ENCODE data around the gene RETSAT.
"Not testable (repeated sequence)": the region's sequence is repeated elsewhere in the genome, so short reads cannot be mapped to it uniquely, and the experiment has no call there.

RETSAT gene

DNA sequence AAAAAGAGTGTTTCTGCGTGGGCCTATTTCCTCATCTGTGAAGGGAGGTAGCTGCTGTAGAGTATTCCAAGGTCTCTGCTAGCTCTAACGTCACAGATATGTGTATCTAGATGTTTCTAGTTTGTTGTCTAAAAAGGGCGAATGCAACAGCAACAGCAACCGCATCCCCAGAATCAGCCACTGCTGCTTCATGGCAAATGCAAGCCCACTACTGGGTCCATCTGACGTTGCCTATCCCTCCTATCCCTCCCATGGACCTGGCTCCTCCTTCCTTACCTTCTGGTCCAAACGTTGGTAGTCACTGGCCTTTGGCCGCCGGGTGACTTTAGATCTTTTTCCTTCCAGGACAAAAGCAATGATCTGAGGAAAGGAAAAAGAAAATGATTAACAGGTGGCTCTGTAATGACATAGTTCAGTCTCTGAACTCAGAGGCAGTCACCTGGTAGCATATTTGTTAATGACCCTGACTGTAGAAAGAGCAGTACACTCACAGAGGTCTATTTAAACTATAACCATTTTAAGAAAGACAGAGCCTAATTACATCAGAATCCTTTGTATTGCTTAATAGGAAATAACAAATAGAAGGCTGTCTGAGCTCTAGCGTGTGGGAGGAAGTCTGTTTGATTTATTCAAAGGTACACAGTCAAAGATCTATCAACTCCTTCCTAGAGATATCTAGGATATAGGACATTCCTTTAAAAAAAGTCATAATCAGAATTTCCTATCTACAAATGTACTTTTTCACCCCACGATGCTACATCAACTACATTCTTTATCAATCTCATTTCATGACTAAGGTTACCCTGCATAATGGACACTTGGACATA, 29.5 kb downstream of the RETSAT start:
- no peak for DNase-seq (ENCODE audit: extremely low read depth, low read depth)
- TF ChIP-seq, protein P1, sequence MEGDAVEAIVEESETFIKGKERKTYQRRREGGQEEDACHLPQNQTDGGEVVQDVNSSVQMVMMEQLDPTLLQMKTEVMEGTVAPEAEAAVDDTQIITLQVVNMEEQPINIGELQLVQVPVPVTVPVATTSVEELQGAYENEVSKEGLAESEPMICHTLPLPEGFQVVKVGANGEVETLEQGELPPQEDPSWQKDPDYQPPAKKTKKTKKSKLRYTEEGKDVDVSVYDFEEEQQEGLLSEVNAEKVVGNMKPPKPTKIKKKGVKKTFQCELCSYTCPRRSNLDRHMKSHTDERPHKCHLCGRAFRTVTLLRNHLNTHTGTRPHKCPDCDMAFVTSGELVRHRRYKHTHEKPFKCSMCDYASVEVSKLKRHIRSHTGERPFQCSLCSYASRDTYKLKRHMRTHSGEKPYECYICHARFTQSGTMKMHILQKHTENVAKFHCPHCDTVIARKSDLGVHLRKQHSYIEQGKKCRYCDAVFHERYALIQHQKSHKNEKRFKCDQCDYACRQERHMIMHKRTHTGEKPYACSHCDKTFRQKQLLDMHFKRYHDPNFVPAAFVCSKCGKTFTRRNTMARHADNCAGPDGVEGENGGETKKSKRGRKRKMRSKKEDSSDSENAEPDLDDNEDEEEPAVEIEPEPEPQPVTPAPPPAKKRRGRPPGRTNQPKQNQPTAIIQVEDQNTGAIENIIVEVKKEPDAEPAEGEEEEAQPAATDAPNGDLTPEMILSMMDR (IDR thresholded peaks at IDR 0.05; ENCODE audit: low read depth, low read length): no peak

DNA sequence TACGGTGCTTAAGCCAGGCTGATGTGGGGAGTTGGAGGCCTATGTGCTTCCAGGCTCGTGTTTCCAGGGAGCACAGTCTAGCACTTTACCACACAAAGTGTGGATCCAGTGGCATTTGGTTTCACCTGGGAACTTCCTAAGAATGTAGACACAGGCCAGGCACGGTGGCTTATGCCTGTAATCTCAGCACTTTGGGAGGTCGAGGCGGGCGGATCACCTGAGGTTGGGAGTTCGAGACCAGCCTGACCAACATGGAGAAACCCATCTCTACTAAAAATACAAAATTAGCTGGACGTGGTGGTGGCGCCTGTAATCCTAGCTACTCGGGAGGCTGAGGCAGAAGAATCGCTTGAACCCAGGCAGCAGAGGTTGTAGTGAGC, 30.4 kb downstream of the RETSAT start:
- DNase-seq (ENCODE audit: extremely low read depth, low read depth): not testable (repeated sequence)

DNA sequence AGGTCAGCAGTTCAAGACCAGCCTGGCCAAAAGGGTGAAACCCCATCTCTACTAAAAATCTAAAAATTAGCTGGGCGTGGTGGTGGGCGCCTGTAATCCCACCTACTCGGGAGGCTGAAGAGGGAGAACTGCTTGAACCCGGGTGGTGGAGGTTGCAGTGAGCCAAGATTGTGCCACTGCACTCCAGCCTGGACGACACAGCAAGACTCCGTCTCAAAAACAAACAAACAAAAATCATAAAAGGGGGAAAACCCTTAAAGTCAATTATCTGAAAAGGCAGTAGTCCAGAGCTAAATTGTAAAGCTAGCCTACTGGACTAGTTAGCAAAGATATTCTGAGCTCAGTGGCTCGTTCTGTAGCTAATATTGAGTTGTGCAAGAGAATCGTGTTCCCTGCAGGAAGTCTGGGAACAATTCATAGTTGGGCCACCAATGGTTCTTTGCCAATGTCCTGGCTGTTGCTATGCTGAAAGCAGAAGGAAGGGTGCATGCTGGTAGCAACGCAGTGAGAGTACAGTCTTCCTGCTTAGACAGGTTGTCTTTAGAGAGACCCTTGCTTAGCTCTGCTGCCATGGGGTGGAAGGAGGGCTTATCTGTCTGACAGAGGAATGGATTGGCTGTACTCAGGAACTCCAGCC, 30.9 kb downstream of the RETSAT start:
- DNase-seq (ENCODE audit: extremely low read depth, low read depth): no peak
- TF ChIP-seq, protein P1 (IDR thresholded peaks at IDR 0.05; ENCODE audit: low read depth, low read length): no peak

DNA sequence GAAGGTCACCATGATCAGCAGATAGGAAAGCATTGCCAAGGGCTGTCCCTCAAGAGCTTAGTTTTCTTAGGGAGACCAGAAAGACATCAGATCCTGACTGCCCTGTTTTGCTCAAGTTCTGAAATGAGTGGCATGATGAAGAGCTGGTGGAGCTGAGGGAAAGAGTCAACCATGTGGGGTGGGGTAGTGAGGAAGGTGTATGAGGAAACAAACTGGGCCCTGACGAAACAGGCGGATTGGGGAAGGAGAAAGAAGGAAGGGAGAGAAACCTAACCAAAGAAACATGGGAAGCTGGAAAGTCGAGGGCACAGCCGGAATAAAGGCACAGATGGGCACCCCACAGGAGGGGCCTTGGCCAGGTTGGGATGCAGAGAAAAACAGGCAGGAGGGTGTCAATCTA, 34.5 kb downstream of the RETSAT start:
- DNase-seq (ENCODE audit: extremely low read depth, low read depth): no peak
- TF ChIP-seq, protein P1 (IDR thresholded peaks at IDR 0.05; ENCODE audit: low read depth, low read length): no peak

DNA sequence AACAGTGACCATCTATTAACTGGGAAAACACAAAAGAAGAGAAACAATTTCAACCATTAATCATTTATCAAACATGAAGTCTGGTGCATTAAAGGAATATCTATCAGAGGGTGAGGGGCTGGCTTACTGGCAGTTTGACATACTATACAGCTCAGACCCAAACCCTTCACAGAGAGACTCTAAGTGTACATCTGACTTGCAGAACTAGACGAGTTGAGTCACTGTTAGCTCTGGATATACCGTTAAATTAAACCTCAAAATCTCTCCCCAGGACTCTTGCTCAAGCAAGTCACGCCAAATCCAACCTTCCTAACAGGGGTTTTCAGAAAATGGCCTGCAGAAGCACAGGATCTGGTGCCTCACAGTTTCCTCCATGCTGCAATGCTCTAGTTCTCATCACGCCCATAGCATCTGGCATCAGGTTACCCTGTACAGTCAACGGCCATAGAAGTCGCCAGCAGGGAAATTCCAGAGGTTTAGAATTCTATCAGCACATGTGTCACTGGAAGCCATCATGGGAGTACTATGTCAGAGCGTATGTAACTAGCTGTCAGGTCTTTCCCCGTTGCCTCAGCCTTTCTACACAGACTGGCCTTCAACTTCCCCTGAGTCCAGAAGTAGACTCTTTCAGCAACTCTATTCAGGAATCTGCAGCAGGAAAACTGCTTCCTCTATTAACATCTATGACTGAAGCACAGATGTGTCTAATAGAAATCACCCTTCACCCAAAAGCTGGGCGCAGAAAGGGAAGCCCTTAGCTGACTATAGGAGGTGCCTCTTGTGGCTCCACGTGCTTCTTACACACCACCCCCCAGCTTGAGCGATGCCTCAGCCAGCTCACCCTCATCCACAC, 35.9 kb downstream of the RETSAT start:
- DNase-seq (ENCODE audit: extremely low read depth, low read depth): peak; percentile 75

DNA sequence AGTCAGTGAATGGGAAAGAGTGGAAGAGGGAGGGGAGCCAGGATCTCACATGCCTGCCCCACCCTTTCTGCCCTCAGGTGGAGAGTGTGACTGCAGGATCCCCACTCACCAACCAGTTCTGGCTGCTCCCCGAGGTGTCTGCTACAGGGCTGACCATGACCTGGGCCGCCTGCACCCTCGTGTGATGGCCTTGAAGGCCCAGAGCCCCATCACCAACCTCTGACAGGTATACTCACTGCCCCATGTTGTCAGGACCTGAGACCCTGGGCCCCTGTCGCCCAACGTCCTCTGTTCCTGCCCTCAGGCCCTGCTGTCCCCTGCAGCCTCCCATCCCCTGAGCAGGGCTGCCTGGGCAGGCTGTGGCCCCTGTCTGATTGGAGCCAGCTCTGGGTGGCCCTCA, 38.4 kb downstream of the RETSAT start:
- not testable (repeated sequence) for DNase-seq (ENCODE audit: extremely low read depth, low read depth)

More for the DNA sequence above, 35.9 kb downstream of the RETSAT start:
- TF ChIP-seq, protein P1 (IDR thresholded peaks at IDR 0.05; ENCODE audit: low read depth, low read length): no peak

DNA sequence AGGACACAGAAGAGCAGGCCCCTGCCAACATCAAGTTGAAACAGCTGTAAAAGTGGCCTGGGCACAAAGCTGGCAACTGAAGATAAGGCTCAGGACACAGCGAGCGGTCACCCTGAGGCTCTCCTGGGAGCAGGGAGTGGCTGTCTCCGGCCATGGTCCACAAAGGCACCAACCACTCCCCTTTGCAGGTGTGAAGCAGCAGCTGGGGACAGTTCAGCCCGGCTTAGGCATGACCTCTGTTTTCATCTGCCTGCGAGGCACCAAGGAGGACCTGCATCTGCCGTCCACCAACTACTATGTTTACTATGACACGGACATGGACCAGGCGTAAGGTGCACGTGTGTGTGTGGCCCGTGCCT, 39.5 kb downstream of the RETSAT start:
- DNase-seq (ENCODE audit: extremely low read depth, low read depth): no peak
- TF ChIP-seq, protein P1 (IDR thresholded peaks at IDR 0.05; ENCODE audit: low read depth, low read length): no peak

DNA sequence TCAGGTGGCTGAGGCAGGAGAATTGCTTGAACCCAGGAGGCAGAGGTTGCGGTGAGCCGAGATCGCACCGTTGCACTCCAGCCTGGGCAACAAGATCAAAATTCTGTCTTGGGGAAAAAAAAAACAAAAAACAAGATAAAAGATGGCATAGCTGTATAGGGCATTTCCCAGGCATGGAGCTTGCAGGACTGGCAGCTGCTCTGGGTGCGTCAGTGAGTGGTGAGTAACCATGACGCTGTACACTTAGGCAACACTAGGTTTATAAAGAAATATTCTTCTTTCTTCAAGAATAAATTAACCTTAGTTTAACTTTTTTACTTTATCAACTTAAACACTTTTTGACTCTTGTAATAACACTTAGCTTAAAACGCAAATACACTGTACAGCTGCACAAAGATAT, 41.9 kb downstream of the RETSAT start:
- DNase-seq (ENCODE audit: extremely low read depth, low read depth): peak; percentile 52
- TF ChIP-seq, protein P1 (IDR thresholded peaks at IDR 0.05; ENCODE audit: low read depth, low read length): no peak

Measured in AG09319 (cell line).